NCI-H1930 (cell line): ENCODE data around the gene EME2.

Experiments used
- DNase-seq, 2 experiments: peaks; one replicate each; lab custom pipeline; 2025; lab: John Stamatoyannopoulos, UW

EME2 gene

GRCh38 chr16:1745900-1746692 is 26.5 kb upstream of the EME2 start:
- no peak for DNase-seq

GRCh38 chr16:1746693-1747195 is 25.9 kb upstream of the EME2 start:
- no peak for DNase-seq

GRCh38 chr16:1747934-1748333 is 24.7 kb upstream of the EME2 start:
- DNase-seq, result no peak

- no peak for DNase-seq
Observed at GRCh38 chr16:1749152-1750117, 23.2 kb upstream of the EME2 start.

- DNase-seq, result no peak
Observed at GRCh38 chr16:1751946-1752345, 20.7 kb upstream of the EME2 start.

- DNase-seq, result no peak
Observed at GRCh38 chr16:1752853-1753252, 19.8 kb upstream of the EME2 start.

GRCh38 chr16:1754204-1754603 is 18.4 kb upstream of the EME2 start:
- DNase-seq, result no peak

GRCh38 chr16:1757714-1758461 is 14.7 kb upstream of the EME2 start:
- no peak for DNase-seq

GRCh38 chr16:1758923-1759322 is 13.7 kb upstream of the EME2 start:
- no peak for DNase-seq

GRCh38 chr16:1759511-1759910 is 13.1 kb upstream of the EME2 start:
- DNase-seq, result no peak

GRCh38 chr16:1760911-1761310 is 11.7 kb upstream of the EME2 start:
- DNase-seq, result no peak

- DNase-seq, result no peak
Observed at GRCh38 chr16:1761751-1762150, 10.9 kb upstream of the EME2 start.

GRCh38 chr16:1762196-1762878 is 10.3 kb upstream of the EME2 start:
- no peak for DNase-seq

- no peak for DNase-seq
Observed at GRCh38 chr16:1762879-1763520, 9.6 kb upstream of the EME2 start.

GRCh38 chr16:1763521-1764511 is 8.8 kb upstream of the EME2 start:
- DNase-seq, result no peak

- no peak for DNase-seq
Observed at GRCh38 chr16:1764971-1765370, 7.6 kb upstream of the EME2 start.

- DNase-seq, result no peak
Observed at GRCh38 chr16:1765826-1766225, 6.8 kb upstream of the EME2 start.

GRCh38 chr16:1766231-1766630 is 6.4 kb upstream of the EME2 start:
- DNase-seq, result no peak

GRCh38 chr16:1766701-1767100 is 5.9 kb upstream of the EME2 start:
- DNase-seq, result no peak
